Measurements from ENCODE around the gene ATG7. TPM values are rescaled to one million over a fixed set of nuclear protein-coding genes. Genes with fewer than 3 reads are reported as not detected.

ATG7 gene
- total RNA-seq, 1 donor from 2014 or later, result 53.5 TPM

GRCh38 chr3:11452312-11452711 is 180.1 kb downstream of the ATG7 start:
- no peaks in the 10 kb centered on the region for H4K20me1 ChIP-seq (ENCODE audit: low read depth)
- peaks cover 7% of the 10 kb centered on the region for H3F3A ChIP-seq (ENCODE audit: low read depth)
- H3K27me3 ChIP-seq, result no peaks in the 10 kb centered on the region
- H3K4me1 ChIP-seq, result peaks cover 17% of the 10 kb centered on the region
- no peaks in the 10 kb centered on the region for H3K9me3 ChIP-seq (ENCODE audit: low read depth)
- Mint-ChIP-seq H3K4me3 (no peak overlapping the region), H3K36me3 (peaks cover 11% of the 10 kb centered on the region), H3K9me3 (peaks cover 5% of the 10 kb centered on the region), H3K27ac (no peak overlapping the region), H3K27me3 (ENCODE audit: insufficient read depth, low read depth) (peaks cover 6% of the 10 kb centered on the region), H3K4me1 (peaks cover 36% of the 10 kb centered on the region)
- H2AFZ ChIP-seq (replicated peaks), result no peak overlapping the region
- H3K9ac ChIP-seq, result no peak overlapping the region
- H3K4me3 ChIP-seq, result no peak overlapping the region
- no peak overlapping the region for H3K27ac ChIP-seq
- no peak for DNase-seq (ENCODE audit: low spot score)
- H3K36me3 ChIP-seq, result no peaks in the 10 kb centered on the region
- TF ChIP-seq EZH2phosphoT487 (IDR thresholded peaks at IDR 0.05) (no peak), EZH2 (IDR thresholded peaks at IDR 0.05) (no peak)
- TF ChIP-seq, protein P1, sequence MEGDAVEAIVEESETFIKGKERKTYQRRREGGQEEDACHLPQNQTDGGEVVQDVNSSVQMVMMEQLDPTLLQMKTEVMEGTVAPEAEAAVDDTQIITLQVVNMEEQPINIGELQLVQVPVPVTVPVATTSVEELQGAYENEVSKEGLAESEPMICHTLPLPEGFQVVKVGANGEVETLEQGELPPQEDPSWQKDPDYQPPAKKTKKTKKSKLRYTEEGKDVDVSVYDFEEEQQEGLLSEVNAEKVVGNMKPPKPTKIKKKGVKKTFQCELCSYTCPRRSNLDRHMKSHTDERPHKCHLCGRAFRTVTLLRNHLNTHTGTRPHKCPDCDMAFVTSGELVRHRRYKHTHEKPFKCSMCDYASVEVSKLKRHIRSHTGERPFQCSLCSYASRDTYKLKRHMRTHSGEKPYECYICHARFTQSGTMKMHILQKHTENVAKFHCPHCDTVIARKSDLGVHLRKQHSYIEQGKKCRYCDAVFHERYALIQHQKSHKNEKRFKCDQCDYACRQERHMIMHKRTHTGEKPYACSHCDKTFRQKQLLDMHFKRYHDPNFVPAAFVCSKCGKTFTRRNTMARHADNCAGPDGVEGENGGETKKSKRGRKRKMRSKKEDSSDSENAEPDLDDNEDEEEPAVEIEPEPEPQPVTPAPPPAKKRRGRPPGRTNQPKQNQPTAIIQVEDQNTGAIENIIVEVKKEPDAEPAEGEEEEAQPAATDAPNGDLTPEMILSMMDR (IDR thresholded peaks at IDR 0.05), result no peak
- H3K4me2 ChIP-seq, result no peak overlapping the region
- H3K79me2 ChIP-seq (ENCODE audit: low read depth), result no peaks in the 10 kb centered on the region

GRCh38 chr3:11452885-11453847 is 181.0 kb downstream of the ATG7 start:
- H3K36me3 Mint-ChIP-seq, result peaks cover 13% of the 10 kb centered on the region
- Histone ChIP-seq H3F3A (ENCODE audit: low read depth) (peaks cover 7% of the 10 kb centered on the region), H3K9me3 (ENCODE audit: low read depth) (no peaks in the 10 kb centered on the region), H3K27me3 (no peaks in the 10 kb centered on the region), H3K4me2 (peak overlapping the region; percentile 0), H3K4me3 (no peak overlapping the region), H2AFZ (replicated peaks) (peak overlapping the region; percentile 4), H3K79me2 (ENCODE audit: low read depth) (no peaks in the 10 kb centered on the region), H4K20me1 (ENCODE audit: low read depth) (no peaks in the 10 kb centered on the region), H3K9ac (no peak overlapping the region), H3K27ac (peak overlapping the region; percentile 51), H3K4me1 (peaks cover 17% of the 10 kb centered on the region), H3K36me3 (no peaks in the 10 kb centered on the region)
- peaks cover 31% of the 10 kb centered on the region for H3K4me1 Mint-ChIP-seq
- TF ChIP-seq, protein P1 (IDR thresholded peaks at IDR 0.05), result no peak
- no peak for TF ChIP-seq EZH2 (IDR thresholded peaks at IDR 0.05)
- TF ChIP-seq EZH2phosphoT487 (IDR thresholded peaks at IDR 0.05), result no peak
- H3K27ac Mint-ChIP-seq, result peak overlapping the region; percentile 97
- peak; percentile 19 for DNase-seq (ENCODE audit: low spot score)
- no peak overlapping the region for H3K4me3 Mint-ChIP-seq
- peaks cover 5% of the 10 kb centered on the region for H3K9me3 Mint-ChIP-seq
- H3K27me3 Mint-ChIP-seq (ENCODE audit: insufficient read depth, low read depth), result peaks cover 3% of the 10 kb centered on the region

DNA sequence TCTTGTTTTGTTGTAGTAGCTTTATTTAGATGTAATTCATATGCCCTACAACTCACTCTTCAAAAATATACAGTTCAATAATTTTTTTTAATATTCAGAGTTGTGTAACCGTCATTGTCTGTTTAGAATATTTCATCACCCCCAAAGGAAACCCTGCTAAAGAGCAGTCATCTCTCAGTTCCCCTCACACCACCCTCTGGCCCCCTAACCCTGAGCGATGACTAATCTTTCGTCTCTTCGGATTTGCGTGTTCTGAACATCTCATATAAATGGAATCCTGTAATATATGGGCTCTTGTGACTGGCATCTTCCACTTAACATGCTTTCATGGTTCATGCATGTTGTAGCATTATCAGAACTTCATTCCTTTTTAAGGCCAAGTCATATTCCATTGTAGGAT is 183.8 kb downstream of the ATG7 start:
- Histone ChIP-seq H3K79me2 (ENCODE audit: low read depth) (no peaks in the 10 kb centered on the region), H3K9ac (no peak overlapping the region), H3F3A (ENCODE audit: low read depth) (peaks cover 15% of the 10 kb centered on the region), H3K4me3 (no peak overlapping the region), H3K4me1 (peaks cover 35% of the 10 kb centered on the region), H3K4me2 (no peak overlapping the region), H2AFZ (replicated peaks) (no peak overlapping the region), H3K27ac (no peak overlapping the region), H3K27me3 (no peaks in the 10 kb centered on the region), H3K9me3 (ENCODE audit: low read depth) (no peaks in the 10 kb centered on the region), H3K36me3 (no peaks in the 10 kb centered on the region), H4K20me1 (ENCODE audit: low read depth) (no peaks in the 10 kb centered on the region)
- peaks cover 5% of the 10 kb centered on the region for H3K9me3 Mint-ChIP-seq
- no peak for DNase-seq (ENCODE audit: low spot score)
- no peak for TF ChIP-seq EZH2phosphoT487 (IDR thresholded peaks at IDR 0.05)
- TF ChIP-seq, protein P1 (IDR thresholded peaks at IDR 0.05), result no peak
- TF ChIP-seq EZH2 (IDR thresholded peaks at IDR 0.05), result no peak
- H3K4me1 Mint-ChIP-seq, result peaks cover 42% of the 10 kb centered on the region
- H3K27me3 Mint-ChIP-seq (ENCODE audit: insufficient read depth, low read depth), result peaks cover 2% of the 10 kb centered on the region
- H3K4me3 Mint-ChIP-seq, result no peak overlapping the region
- H3K27ac Mint-ChIP-seq, result peak overlapping the region; percentile 12
- peaks cover 12% of the 10 kb centered on the region for H3K36me3 Mint-ChIP-seq

All from neural progenitor cell (in vitro differentiated cells).